Nucleus accumbens (tissue), 56 donors: ENCODE results near the gene IDI1.
A peak's percentile ranks its signal among the peaks of the same experiment; 100 is the strongest.

Experiments used
- DNase-seq, 56 donors: peaks; one replicate each; lab custom pipeline; 2025; lab: John Stamatoyannopoulos, UW

The IDI1 gene

DNA sequence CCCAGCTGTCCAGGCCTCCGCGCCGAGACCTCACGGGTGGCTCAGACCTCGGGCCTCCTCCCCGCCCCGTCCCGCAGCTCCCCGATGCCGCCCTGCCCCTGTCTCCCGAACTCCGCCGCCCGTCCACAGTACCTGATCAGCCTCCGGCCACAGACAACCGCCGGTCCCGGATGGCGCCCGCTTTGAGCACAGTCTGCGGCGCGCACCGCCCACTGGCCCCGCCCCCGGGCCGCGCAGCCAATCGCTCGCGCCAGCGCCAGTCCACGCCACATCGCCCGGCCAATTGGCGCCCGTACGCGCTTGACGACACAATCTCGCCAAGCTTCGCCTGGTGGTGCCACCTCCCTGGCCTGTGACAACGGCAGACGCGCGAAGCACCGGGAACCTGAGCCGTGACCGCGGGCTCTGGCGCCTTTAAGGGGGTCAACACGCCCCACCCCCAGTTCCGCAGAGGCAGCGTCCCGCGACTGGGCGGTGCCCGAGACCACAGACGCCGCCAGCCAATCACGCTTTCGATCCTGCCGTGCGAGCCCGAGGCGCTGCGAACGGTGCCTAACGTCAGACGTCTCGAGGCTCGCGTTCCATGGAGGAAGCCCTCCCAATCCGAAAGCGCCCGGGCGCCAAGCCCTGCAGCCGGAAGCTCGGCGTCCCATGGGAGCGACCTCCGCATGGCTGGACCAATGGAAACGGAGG is at the start of gene IDI1:
Gene IDI1, minus strand, starts transcription at position 388 of the 693 bp plus-strand sequence. Its CDS starts 116 bp downstream, at position 272.
- DNase-seq = peak; percentile 91 to 100 (median 98)

DNA sequence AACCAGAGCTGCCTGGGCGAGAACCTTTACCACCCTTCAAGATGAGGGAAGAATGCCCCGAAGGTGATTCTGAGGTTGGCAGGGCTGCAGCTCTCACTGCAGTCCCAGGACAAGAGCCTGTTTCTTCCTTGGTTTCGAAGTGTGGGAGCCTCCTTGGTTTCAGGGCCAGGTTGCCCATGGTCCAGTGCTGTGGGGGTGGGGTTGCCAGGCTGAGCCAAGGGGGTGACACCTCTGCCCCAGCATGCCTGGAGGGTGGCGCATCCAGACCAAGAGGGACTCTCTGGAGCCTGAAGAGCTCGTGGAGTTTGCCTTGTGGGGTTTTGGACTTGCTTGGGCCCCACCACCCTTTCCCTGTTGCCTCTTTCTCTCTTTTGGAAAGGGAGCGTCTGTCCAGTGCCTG is 48.5 kb upstream of the IDI1 start:
- DNase-seq = no peak

GRCh38 chr10:1096287-1096889 is 47.5 kb upstream of the IDI1 start:
- no peak for DNase-seq

DNA sequence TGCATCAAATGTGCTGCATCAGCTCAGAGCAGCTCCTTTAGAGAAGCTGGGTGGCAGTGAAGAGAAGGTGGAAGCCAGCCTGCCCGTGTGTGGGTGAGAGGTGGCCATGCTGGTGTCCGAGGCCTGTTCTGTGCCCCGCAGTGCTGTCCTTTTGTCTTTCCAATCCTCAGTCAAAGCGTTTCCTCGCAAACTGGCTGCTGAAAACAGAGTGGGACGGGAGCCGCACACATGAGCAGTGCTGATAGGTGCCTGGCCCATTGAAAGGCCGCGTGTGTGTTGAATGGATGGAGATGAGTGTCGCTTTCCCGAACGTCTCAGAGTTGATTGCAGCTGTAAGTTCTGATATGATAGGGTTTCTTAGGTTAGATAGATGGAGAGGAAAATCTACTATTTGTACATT is 46.6 kb upstream of the IDI1 start:
- DNase-seq = no peak

DNA sequence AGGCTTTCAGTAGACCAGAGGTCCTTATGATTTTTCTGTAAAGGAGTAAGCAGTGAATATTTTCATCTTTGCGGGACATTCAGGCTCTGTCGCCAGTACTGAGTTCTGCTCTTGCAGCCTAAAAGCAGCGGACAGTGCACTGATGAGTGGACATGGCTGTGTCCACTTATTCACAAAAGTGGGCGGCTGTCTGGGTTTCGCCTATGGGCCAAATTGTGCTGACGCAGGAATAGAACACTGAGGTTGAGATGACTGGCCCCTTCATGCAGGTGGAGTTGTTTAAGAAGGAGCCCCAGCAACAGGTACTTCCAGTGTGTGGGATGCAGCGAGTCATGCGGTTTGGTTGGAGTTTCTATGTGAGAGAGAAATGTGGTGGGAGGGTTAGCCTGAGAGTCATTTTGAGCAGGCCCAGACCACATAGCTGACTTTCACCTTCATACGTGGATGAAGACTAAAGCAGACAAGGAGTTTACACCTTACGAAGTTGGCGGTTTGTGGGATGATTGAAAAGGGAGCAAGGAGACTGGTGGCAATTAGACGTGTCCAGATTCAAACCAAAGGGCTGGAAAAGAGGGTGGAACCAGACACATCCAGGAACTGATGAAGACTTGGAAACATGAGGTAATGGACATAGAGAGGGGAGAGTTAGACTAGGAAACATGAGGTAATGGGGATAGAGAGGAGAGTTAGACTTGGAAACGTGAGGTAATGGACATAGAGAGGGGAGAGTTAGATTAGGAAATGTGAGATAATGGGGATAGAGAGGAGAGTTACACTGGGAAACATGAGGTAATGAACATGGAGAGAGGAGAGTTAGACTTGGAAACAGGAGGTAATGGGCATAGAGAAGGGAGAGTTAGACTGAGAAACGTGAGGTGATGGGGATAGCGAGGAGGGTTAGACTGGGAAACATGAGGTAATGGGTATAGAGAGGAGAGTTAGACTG is 45.5 kb upstream of the IDI1 start:
- DNase-seq = no peak

DNA sequence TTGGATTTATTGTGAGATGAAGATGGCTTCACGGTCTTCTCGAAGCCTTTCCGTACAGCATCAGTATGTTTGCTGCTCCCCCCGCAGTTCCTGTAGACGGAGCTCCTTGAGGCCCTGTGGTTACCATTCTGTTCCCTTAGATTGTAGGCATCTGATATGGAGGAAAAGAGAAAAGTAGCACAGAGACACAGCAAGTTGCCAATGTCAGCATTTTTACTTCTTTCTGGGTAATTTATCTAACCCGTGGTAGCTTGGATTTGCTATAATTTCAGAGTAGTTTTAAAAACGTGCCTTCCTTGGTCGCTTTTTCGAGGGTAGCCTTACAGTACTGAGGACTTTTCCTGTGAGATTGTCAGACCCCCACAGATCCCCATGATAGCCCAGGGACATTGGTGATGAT is 44.8 kb upstream of the IDI1 start:
- no peak for DNase-seq

GRCh38 chr10:1090696-1091095 is 41.8 kb upstream of the IDI1 start:
- DNase-seq = no peak

DNA sequence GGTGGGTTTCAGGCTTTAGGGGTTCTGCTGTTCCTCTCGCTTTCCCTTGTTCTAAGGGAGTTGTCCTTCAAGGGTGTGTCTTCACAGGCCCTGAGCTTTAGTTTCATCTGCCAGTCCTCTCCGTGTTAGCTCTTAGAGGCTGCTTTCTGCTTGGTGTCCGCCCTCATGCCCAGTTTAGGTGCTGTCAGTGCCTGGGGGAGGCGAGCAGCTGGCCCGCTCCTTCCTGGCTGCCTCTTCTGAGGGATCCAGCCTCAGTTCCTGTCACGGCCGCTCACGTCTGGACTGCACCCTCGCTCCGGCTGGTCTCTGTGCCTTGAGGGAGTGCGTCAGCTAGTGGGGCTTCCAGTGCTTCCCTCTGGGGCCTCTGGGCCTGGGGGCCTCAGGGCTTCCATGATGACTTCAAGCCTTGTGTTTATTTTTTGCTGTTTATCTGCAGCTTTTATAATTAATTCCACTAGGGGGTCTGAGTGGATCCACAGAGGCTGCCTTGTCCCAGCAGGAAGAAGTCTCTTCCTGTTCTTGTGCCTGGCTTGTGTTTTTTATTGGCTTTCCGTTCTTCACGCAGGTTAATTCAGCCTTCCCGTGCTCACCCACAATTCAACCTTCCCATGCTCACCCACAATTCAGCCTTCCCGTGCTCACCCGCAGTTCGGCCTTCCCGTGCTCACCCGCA is 40.2 kb upstream of the IDI1 start:
- no peak for DNase-seq

DNA sequence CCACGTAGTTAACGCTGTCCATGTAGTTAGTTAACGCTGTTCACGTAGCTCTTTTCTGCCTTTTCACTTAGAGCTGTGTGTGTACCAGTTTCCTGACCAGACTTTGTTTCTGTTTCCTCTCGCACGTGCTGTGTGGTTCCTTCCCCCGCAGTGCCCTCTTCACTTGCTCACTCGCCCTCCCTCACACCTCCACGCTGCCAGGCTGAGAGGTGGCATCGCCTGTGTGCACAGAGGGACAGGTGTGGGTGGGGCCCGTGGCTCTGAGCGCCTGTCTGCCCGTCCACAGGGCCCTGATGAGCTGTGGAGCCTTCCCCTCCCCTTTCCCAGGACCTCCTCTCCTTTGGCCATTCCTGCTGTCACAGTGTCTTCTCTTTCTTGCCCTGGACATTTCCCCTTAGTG is 37.9 kb upstream of the IDI1 start:
- DNase-seq = no peak

DNA sequence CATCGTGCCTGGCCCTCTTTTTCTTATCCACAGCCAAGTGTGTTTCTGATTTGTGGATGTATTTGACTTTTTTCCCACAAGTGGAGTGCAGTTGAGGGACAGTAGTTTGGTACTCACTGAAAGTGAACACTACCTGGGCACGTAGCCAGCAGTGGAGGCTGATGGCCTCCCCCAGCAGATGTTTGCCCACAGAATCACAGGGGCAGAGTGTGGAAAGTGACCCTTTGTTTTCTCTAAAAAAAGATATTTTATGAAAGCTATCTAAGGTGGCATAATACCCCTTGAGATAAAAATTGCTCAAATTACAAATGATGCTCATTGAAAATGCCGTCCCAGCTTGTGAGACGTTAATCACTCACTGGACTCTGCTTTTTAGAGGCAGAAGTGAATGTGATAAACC is 36.3 kb upstream of the IDI1 start:
- DNase-seq = no peak

DNA sequence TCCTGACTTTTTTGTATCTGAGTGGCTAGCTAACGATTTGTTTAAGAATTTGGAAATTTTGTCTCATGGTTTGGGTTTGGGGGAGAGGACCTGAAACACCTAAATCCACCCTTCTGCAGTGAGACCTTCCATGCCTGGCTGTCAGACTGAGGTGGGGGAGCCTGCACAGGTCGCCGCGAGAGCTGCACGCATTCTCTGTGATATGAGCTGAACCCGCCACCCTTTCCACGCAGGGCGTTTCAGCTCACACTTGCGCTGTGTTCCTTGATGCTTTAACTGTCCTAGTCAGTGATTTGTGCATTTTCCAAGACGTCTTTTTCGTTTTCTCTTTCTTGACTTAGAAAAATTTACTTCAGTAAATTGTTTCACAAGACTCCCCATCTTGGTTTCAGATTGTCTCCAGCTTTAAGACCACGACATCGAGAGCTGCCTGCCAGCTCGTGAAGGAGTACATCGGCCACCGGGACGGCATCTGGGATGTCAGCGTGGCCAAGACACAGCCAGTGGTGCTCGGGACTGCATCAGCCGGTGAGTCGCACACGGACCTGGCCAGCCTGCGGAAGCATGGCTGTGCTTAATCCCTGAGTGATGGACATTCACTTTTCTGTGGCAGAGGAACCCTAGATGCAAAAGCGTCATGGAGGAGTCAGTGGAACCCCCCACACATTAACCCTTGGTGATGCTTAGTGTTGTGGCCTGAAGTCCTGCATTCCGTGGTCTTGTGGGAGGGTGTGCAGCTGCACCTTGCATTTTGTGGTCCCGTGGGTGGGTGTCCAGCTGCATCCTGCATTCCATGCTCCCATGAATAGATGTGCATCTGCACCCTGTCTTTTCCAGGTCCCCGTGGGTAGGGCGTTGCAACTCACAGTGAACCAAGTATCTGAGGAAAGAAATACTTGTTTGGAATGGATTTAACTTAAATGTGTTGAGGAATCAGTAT is 35.4 kb upstream of the IDI1 start:
- no peak for DNase-seq

DNA sequence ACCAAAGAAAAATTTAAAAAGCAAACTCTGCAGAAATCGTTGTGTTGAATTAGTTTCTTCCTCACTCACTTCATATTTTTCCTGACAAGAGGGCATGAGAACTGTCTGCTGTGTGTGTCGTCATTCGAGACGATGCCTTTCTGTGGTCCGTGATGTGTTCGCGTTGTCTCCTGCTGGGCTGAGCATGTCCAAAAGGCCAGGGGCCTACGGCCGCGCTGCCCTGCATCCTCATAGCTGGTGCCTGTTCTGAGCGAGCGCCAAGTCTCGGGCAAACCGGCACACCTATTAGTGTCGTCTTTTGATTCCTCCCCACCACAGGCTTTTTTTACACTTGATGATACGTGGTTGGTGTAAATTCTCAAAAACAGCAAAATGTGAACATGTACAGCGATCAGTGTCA is 34.7 kb upstream of the IDI1 start:
- DNase-seq = no peak

DNA sequence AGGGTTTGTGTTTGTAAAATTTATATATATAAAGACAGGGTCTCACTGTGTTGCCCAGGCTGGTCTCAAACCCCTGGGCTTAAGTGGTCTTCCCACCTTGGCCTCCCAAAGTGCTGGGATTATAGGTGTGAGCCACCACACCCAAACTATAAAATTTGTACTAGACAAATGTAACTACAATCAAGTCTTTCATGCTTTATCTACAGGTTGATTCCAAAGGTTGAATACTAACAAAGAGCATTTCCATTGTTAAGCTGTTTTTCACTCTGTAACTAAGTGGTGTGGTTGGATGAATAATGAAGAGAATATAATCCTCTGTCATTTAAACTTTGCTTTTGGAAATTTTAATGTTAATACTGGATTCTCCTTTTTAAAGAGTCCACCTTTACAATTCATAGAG is 29.7 kb upstream of the IDI1 start:
- DNase-seq = no peak

GRCh38 chr10:1074748-1075308 is 25.9 kb upstream of the IDI1 start:
- DNase-seq = peak in 1 of 56 donors; percentile 18

DNA sequence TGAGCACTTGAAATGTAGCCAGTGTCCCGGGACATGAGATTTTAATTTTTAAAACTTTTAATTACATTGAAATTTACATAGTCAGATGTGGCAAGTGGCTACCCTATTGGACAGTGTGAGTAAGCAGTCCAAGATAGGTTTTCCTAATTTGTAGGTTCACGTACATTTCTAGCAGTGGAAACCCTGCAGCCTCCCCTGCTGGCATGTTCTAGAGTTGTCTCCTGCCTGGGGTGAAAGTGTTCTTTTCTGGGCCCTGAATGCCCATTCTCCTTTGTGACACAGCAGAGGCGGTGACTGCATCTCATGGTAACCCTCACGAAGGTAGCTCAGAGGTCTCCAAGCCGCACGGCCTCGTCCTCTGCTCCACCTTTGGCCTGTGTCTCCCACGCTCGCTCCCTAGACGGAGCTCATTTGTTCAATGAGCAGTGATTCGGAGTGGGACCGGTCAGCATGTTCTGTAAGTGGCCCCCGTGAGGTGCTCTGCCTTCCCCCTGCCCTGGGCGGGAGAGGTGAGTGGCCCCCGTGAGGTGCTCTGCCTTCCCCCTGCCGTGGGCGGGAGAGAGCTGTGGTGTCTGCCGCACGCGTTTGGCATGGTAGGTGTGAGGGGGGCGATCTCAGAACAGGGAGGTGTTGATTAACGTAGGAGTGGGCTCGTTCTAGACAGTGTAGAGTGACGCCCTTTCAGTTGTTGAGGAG is 25.3 kb upstream of the IDI1 start:
- no peak for DNase-seq

GRCh38 chr10:1070919-1071318 is 22.0 kb upstream of the IDI1 start:
- DNase-seq = no peak

DNA sequence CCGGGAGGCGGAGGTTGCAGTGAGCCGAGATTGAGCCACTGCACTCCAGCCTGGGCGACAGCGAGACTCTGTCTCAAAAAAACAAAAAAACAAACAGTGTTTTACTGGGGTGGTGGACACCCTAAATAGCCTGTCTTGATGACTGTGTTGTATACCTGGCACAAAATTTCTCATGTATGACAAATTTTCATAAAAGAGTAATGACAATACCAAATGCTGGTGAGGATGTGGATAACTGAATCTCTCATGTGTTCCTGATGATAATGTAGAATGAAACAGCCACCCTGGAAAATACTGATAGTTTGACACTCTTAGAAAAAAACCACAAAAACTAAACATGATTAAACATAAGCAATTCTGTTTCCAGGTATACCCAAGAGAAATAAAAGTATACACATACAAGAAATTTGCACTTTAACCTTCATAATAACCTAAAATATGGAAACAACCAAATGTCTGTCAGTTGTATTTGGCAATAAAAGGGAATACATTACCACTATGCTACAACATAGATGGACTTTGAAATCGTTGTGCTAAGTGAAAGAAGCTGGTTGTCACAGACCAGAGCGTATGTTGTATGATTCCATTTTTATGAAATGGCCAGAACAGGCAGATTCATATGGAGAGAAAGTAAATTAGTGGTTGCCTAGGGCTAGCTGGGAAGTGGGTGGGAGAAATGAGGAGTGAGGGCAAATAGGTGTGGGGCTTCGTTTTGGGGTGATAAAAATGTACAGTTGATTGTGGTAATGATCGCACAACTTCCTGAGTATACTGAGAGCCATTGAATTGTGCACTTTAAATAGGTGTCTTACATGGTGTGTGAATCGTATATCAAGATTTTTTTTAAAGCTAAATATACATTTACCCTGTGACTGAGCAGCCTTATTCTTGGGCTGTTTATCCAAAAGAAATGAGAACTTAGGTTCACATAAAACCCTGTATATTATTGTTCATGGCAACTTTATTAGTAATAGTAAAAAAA is 19.8 kb upstream of the IDI1 start:
- no peak for DNase-seq

- DNase-seq = peak in 1 of 56 donors; percentile 35
Measured at GRCh38 chr10:1066734-1067133, 17.8 kb upstream of the IDI1 start.
